Peyer's patch (tissue), 4 donors: Measurements from ENCODE around the gene SOCS7.

Experiments
- POLR2A ChIP-seq, 2 donors: fragments of 450-650 bp; IDR thresholded peaks; one replicate each; pipeline ENCODE4 v1.5.1; 2017; ENCODE audit warnings: antibody characterized with exemption in 2 of 2, mild to moderate bottlenecking in 2 of 2, moderate library complexity in 2 of 2
- TF ChIP-seq, protein P1 (sequence below), 6 experiments: fragments of 450-650 bp in 4 of 6; fragments of 200-600 bp in 2 of 6; sonication (generic) in 1 of 6; IDR thresholded peaks; one replicate each; pipeline ENCODE4 v1.5.1; 2017 to 2019; ENCODE audit warnings: antibody characterized with exemption in 6 of 6, mild to moderate bottlenecking in 3 of 6, moderate library complexity in 1 of 6

DNA sequence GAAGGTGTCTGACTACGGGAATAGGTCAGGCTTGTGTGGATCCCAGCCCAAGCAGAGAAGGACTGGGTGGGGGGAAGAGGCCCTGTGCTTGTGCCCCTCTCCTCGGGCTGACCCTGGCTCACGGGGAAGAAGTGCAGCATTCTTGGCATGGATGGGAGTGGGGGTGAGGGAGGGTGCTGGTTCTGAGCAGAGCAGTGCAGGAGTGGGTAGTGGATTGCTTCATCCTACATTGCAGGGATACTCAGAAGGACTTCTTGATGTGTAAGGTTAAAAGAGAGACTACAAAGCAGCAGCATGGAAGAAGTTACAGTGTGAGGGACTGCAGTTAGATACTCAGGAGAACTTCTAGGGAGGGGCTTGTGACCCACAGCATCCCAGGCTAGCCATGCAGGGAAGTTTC is 78.7 kb downstream of the SOCS7 start:
- TF ChIP-seq, protein P1, sequence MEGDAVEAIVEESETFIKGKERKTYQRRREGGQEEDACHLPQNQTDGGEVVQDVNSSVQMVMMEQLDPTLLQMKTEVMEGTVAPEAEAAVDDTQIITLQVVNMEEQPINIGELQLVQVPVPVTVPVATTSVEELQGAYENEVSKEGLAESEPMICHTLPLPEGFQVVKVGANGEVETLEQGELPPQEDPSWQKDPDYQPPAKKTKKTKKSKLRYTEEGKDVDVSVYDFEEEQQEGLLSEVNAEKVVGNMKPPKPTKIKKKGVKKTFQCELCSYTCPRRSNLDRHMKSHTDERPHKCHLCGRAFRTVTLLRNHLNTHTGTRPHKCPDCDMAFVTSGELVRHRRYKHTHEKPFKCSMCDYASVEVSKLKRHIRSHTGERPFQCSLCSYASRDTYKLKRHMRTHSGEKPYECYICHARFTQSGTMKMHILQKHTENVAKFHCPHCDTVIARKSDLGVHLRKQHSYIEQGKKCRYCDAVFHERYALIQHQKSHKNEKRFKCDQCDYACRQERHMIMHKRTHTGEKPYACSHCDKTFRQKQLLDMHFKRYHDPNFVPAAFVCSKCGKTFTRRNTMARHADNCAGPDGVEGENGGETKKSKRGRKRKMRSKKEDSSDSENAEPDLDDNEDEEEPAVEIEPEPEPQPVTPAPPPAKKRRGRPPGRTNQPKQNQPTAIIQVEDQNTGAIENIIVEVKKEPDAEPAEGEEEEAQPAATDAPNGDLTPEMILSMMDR (IDR thresholded peaks at IDR 0.05): no peak
- TF ChIP-seq POLR2A (IDR thresholded peaks at IDR 0.05): no peak
